GM12875 (cell line): ENCODE data around the gene OR1J1.
A peak's percentile ranks its signal among the peaks of the same experiment; 100 is the strongest.

Experiments used
- H3K4me3 ChIP-seq: one replicate; pipeline ENCODE4 v1.5.1; 2011; ENCODE audit warnings: low read depth, low read length, control low read depth
- TF ChIP-seq, protein P1 (sequence below): IDR thresholded peaks from 2 replicates; pipeline ENCODE4 v1.5.1; 2011; ENCODE audit warnings: low read depth, mild to moderate bottlenecking, control low read depth, inconsistent platforms, low read length, moderate library complexity, borderline replicate concordance; ENCODE audit not compliant: insufficient read depth

OR1J1 gene

DNA sequence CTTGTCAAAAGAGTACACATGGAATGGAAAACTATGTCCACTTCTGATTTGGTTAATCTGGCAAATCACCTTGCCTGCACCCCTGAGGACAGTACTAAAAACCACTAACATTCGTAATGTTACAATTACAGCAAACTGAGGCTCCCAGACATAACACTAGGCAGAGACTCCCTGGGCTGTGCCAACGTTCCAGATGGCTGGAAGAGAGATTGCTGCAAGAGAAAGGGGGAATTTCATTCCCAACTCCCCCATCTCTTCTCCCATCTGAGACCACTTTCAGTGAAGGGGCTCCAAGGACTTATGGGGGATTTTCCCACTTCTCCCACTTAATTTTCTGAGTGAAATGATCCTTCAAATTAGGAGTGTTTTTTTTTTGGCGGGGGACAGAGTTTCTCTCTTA lies 11.3 kb downstream of the OR1J1 start:
- no peak overlapping the region for H3K4me3 ChIP-seq
- TF ChIP-seq, protein P1, sequence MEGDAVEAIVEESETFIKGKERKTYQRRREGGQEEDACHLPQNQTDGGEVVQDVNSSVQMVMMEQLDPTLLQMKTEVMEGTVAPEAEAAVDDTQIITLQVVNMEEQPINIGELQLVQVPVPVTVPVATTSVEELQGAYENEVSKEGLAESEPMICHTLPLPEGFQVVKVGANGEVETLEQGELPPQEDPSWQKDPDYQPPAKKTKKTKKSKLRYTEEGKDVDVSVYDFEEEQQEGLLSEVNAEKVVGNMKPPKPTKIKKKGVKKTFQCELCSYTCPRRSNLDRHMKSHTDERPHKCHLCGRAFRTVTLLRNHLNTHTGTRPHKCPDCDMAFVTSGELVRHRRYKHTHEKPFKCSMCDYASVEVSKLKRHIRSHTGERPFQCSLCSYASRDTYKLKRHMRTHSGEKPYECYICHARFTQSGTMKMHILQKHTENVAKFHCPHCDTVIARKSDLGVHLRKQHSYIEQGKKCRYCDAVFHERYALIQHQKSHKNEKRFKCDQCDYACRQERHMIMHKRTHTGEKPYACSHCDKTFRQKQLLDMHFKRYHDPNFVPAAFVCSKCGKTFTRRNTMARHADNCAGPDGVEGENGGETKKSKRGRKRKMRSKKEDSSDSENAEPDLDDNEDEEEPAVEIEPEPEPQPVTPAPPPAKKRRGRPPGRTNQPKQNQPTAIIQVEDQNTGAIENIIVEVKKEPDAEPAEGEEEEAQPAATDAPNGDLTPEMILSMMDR = no peak

DNA sequence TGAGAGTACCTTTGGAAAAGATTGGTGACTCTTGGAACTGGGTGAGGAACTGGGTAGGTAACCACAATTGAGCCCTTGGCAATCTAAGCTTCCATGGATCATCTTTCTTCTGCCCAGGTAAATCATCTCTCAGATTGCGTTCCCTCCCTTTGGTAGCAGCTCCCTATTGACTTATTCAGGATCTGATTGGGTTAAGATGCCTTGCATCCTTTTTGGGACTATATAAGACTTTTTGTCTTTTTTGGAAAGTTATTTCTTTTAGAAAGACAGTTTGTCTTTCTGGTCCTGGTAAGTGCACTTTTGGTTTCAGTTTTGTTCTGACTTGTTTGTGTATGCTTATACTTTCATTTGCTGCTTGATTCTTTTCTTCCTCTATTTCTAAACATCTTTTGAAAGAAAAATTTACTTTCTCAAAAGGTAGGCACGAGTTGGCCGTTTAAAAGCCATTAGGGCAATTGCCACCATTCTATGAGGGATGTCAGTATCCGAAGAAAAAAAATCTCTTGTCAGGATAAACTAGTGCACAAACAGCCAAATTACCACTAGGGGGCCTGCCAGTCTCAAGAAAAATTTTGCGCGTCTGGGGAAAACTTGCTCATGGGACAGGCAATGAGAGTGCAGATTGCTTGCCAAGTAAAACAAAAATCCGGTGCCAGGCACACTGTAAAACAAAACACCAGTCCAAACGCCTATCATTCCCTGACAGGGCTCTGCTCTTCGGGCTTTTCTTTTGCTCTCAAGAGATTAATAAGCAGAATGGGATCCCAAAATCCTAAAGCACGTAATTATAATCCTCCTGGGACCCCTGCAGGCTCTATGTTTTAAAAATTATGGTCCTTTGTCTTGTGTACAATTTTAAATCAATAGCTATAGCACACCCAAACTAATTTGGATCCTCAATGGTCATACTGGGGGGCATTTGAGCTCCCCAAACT lies 12.8 kb downstream of the OR1J1 start:
- TF ChIP-seq, protein P1 = peak; percentile 65
- peak overlapping the region; percentile 31 for H3K4me3 ChIP-seq

DNA sequence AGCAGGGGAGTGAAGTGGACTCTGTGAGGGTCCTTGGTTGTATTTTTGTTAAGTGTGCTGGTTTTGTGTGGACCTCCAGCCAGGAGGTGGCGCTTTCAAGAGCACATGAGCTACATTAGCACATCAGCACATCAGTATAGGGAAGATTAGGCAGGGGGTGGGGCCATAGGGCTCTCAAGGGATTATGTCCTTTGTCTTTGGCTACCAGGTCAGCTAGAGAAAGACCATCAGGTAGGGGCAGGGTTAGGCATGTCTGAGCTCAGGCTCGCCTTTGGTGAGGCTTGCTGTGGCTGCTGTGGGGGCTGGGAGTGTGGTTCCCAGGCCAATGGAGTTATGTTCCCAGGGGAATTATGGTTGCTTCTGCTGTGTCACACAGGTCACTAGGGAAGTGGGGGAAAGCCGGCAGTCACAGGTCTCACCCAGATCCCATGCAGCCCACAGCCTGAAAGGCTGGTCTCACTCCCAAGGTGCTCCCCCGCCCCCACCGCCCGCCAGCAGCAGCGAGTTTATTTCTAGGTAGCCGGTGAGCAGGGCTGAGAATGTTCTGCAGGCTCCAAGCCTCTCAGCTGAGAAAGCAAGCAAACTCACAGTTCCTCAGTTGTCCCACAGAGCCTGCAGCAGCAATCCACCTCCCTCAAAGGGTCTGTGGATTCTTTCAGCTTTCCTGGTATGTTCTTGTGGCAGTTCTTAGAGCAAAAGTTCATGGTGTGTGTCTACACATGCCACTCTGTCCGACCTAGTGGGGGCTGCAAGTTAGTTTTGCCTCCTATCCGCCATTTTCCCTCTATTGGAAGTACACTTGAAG lies 13.7 kb downstream of the OR1J1 start:
- TF ChIP-seq, protein P1 = peak; percentile 34; the same call in 1 of the 2 replicates
- H3K4me3 ChIP-seq = peak overlapping the region; percentile 12

DNA sequence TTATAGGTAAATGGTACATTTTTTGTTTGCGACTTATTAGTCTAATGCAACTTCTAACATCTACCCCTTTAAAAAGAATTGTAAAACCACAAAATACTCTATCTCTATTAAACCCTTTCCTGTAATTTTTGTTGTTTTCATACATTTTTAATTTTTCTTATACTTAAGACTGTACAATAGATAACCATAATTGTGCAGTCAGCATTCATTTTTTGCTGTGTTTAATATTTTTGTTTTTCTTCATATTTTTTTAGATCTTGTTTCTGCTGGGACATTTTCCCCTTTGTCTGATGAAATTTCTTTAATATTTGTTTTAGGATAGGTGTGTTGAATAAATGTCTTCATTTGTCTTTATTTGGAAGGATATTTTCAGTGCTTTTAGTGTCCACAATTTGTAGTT lies 19.9 kb downstream of the OR1J1 start:
- TF ChIP-seq, protein P1 = no peak
- H3K4me3 ChIP-seq = no peak overlapping the region

DNA sequence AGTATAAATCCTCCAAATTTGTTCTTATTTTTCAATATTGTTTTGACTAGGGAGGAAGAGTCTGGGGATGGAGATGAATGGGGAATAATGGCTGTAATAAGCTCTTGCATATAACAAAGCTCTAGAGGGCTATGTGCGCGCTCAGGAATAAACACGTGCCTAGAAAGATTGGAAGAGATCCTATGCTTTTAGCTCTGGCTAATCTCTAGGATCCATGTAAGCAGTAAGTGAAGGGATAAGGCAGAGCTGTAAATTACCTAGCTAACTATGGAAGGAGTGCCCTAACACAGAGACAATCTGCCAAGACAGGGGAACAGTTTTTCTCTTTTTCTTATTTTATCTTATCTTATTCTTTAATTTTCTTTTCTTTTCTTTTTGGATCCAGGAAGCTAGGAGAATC lies 21.6 kb downstream of the OR1J1 start:
- TF ChIP-seq, protein P1 = no peak
- H3K4me3 ChIP-seq = no peak overlapping the region

DNA sequence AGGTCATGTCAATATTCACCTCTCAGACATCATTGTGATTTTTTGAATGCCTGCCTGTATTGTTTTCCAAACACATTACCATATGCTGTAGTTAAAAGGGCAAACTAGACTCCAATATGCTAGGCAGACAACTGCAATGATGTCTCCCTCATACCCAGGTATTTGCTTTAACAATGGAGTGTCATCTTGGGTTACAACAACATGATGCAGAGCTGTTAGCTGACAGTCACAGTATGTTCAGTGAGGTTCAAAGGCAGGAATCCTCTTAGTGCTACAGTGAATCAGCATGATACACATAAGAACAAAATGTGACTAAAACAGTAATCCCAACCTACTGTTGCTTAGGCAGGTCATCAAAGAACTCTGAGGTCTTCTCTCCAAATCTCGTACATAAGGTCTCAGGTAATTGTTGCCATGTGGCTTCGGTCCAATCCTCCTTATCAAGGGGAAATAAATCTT lies 24.0 kb downstream of the OR1J1 start:
- no peak overlapping the region for H3K4me3 ChIP-seq
- TF ChIP-seq, protein P1 = no peak
